ENCODE measurements around the gene PRIMA1.

Gene PRIMA1

DNA sequence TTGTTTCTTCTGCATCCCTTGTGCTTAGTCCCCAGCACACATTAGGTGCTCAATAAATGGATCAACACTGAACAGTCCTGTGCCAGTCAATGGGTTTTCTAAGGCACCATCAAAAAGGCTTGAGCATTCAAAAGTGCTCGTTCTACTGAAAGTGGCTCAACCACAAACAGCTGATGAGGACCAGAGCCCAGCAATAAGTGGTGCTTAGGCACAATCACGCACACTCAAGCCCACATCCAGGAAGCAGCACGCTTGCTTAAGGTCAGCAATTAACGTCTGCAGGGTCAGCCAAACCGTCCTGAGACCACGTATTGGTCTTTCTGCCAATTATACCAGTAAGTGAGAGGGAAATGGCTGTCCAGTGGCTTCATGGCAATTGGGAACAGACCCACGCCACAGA, 56.5 kb downstream of the PRIMA1 start:
- in situ Hi-C loops (cut with HindIII; ENCODE audit: low sequenced_read_pairs), result no loop called here
- TF ChIP-seq, protein P1, sequence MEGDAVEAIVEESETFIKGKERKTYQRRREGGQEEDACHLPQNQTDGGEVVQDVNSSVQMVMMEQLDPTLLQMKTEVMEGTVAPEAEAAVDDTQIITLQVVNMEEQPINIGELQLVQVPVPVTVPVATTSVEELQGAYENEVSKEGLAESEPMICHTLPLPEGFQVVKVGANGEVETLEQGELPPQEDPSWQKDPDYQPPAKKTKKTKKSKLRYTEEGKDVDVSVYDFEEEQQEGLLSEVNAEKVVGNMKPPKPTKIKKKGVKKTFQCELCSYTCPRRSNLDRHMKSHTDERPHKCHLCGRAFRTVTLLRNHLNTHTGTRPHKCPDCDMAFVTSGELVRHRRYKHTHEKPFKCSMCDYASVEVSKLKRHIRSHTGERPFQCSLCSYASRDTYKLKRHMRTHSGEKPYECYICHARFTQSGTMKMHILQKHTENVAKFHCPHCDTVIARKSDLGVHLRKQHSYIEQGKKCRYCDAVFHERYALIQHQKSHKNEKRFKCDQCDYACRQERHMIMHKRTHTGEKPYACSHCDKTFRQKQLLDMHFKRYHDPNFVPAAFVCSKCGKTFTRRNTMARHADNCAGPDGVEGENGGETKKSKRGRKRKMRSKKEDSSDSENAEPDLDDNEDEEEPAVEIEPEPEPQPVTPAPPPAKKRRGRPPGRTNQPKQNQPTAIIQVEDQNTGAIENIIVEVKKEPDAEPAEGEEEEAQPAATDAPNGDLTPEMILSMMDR (IDR thresholded peaks at IDR 0.05; ENCODE audit: low read depth, low read length, missing control alignments), result no peak

DNA sequence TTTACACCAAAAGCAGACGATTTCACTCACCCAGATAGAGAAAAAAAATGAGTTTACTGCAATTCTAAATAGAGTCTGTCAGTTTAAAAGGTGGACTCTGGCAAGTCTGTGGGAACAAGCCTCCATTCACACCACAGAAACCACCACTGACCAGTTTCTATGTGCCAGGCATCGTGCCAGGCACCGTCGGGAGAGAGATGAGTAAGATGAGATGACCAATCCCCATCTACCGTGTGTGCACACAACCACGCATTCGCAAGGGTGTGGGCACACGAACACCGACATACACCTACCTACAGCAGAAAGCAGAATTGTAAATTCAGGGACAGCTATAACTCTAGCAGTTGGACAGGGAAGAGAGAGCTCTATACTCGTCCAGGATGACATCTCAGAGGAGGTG, 58.3 kb downstream of the PRIMA1 start:
- in situ Hi-C loops (cut with HindIII; ENCODE audit: low sequenced_read_pairs), result no loop called here

More for the DNA sequence above, 56.5 kb downstream of the PRIMA1 start:
- DNase-seq (ENCODE audit: low read depth), result no peak
- no peak overlapping the region for H3K4me3 ChIP-seq (ENCODE audit: low read depth, low read length)

DNA sequence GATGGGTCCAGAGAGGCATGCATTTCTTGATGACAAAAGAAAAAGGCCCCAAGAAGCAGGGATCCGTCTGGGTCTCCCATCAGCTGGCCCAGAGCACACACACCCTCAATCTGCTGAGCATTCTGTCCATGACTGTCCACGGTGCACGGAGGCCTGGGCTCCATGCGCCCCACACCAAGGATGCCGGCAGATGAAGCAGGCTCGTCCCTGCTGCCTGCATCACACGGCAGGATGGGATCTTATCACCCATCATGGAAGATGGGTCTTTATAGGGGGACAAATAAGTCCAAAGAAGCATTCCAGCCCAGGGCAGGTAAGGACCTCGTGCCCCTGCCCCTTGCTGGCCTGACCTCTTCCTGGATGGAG, 59.7 kb downstream of the PRIMA1 start:
- no peak for DNase-seq (ENCODE audit: low read depth)
- in situ Hi-C loops (cut with HindIII; ENCODE audit: low sequenced_read_pairs), result no loop called here
- no peak overlapping the region for H3K4me3 ChIP-seq (ENCODE audit: low read depth, low read length)
- TF ChIP-seq, protein P1 (IDR thresholded peaks at IDR 0.05; ENCODE audit: low read depth, low read length, missing control alignments), result no peak

More for the DNA sequence above, 58.3 kb downstream of the PRIMA1 start:
- TF ChIP-seq, protein P1 (IDR thresholded peaks at IDR 0.05; ENCODE audit: low read depth, low read length, missing control alignments), result no peak
- DNase-seq (ENCODE audit: low read depth), result no peak
- H3K4me3 ChIP-seq (ENCODE audit: low read depth, low read length), result no peak overlapping the region

DNA sequence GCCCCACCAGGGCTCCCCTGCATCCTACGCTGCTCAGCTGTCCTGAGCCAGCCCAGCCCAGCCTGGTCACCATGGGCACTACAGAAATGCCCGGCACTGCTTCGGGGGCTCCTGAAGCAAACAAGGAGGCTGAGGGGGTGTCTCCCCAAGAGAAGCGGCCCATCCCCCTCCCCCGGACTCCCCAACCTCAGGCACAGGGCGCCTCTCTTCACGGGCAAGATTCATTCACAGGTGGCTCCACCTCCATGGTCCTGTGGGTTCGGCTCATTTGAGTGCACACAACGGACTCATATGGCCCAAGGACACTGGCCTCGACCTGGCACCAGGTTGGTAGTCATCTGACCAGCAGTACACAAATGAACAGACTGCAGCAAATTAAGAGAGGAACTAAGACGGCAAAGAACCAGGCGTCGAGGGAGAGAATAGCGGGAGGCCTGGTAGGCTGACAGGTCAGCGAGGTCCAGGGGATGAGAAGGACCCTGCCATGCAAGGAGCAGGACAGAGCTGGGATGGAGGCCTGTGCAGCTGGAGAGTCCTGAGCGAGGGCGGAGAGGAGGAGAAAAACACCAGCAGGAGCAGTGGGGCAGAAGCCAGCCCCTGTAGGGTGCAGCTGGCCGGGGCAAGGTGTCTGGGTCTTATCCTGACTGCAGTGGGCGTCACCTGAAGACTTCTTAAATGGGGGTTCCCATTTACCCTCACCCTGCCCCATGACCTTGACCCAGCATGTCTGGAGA, 60.2 kb downstream of the PRIMA1 start:
- TF ChIP-seq, protein P1 (IDR thresholded peaks at IDR 0.05; ENCODE audit: low read depth, low read length, missing control alignments), result no peak
- DNase-seq (ENCODE audit: low read depth), result no peak
- H3K4me3 ChIP-seq (ENCODE audit: low read depth, low read length), result no peak overlapping the region
- in situ Hi-C loops (cut with HindIII; ENCODE audit: low sequenced_read_pairs), result no loop called here

DNA sequence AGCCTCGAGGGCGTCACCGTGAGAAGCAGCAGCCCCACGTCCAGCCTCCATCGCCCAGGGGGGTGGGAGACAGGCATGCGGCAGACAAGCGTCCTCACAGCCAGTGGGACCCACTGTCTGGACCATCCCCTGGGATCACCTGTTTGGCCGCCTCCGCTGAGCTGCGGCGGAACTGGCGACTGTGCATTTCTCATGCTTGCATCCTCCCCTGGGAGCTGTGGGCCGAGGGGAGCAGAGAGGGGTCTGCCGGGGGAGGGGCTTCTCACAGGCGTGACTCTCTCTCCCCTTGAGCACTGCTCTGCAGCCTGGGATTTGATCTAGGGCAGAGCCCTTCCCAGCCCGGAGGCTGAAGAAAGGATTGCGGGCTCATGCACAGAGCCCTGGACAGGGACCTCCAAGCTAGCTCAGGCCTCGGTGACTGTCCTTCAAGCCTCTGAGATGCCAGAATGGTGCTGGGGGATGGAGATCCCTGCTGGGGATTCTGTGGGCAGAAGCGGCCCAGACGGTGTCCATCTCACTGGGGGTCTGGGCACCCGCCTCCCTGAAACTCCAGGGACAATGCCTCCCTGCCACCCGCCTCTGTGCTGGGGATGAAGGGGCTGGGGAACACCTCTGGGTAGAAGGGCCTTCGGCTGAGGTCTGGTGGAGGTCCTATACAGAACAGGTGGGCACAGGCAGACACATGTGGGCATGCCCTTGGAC, 61.1 kb downstream of the PRIMA1 start:
- TF ChIP-seq, protein P1 (IDR thresholded peaks at IDR 0.05; ENCODE audit: low read depth, low read length, missing control alignments), result no peak
- H3K4me3 ChIP-seq (ENCODE audit: low read depth, low read length), result no peak overlapping the region
- in situ Hi-C loops (cut with HindIII; ENCODE audit: low sequenced_read_pairs), result no loop called here
- no peak for DNase-seq (ENCODE audit: low read depth)

DNA sequence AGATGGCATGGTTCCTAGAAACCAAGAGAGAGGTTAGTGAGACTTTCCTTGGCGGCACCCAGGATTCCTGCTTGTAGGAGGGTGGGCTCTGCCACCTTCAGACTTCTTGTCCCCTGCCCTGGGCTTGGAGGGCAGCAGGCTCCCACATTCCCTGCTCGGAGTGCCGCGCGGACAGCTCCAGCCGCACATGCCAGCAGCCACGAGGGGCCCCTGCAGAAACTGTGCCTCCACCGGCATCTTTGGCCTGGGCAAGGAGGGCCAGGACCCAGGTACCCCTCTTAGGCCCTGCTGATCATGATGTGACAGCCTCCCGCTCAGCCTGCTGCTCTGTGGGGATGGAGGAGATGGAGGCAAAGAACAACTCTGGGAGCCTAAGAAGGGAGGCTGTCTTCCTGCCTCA, 62.3 kb downstream of the PRIMA1 start:
- TF ChIP-seq, protein P1 (IDR thresholded peaks at IDR 0.05; ENCODE audit: low read depth, low read length, missing control alignments), result no peak
- no peak for DNase-seq (ENCODE audit: low read depth)
- no peak overlapping the region for H3K4me3 ChIP-seq (ENCODE audit: low read depth, low read length)
- in situ Hi-C loops (cut with HindIII; ENCODE audit: low sequenced_read_pairs), result no loop called here

Measured in astrocyte of the cerebellum (primary cell).